Liver (tissue), 9 donors: ENCODE measurements around the gene NTMT2. TPM values are rescaled to one million over a fixed set of nuclear protein-coding genes. Genes with fewer than 3 reads are reported as not detected.
A peak's percentile ranks its signal among the peaks of the same experiment; 100 is the strongest.

Experiments used
- DNase-seq: peaks from one replicate; pipeline ENCODE4 v3.0.0-alpha.2; 2017; ENCODE audit warnings: low spot score
- H3K27ac ChIP-seq, 2 donors: one replicate each; pipeline ENCODE4 v1.7.0; 2013; ENCODE audit warnings: inconsistent platforms in 2 of 2, low read length in 2 of 2, control low read depth in 1 of 2, low read depth in 1 of 2, mild to moderate bottlenecking in 1 of 2
- H3K27me3 ChIP-seq, 4 donors: one replicate each; pipeline versions ENCODE4 v1.6.1 to v1.7.0; 2013; ENCODE audit warnings: low read length in 3 of 4, inconsistent platforms in 1 of 4, mild to moderate bottlenecking in 1 of 4, moderate library complexity in 1 of 4; ENCODE audit not compliant: control insufficient read depth in 4 of 4, insufficient read depth in 4 of 4
- H3K36me3 ChIP-seq, 4 donors: one replicate each; pipeline versions ENCODE4 v1.6.1 to v1.7.0; 2013; ENCODE audit warnings: low read length in 3 of 4, mild to moderate bottlenecking in 3 of 4, low read depth in 1 of 4, moderate library complexity in 1 of 4; ENCODE audit not compliant: control insufficient read depth in 4 of 4, insufficient read depth in 3 of 4
- H3K4me1 ChIP-seq, 4 donors: one replicate each; pipeline versions ENCODE4 v1.6.1 to v1.7.0; 2013; ENCODE audit warnings: low read length in 3 of 4, mild to moderate bottlenecking in 3 of 4, moderate library complexity in 1 of 4; ENCODE audit not compliant: control insufficient read depth in 4 of 4, insufficient read depth in 4 of 4
- H3K4me3 ChIP-seq, 3 donors: one replicate each; pipeline versions ENCODE4 v1.6.1 to v1.7.0; 2013; ENCODE audit warnings: low read length in 3 of 3, control low read depth in 1 of 3, low read depth in 1 of 3, mild to moderate bottlenecking in 1 of 3
- H3K9ac ChIP-seq, 2 donors: one replicate each; pipeline ENCODE4 v1.7.0; 2013; ENCODE audit warnings: low read length in 2 of 2, mild to moderate bottlenecking in 2 of 2, moderate library complexity in 2 of 2, control low read depth in 1 of 2, low read depth in 1 of 2
- H3K9me3 ChIP-seq, 4 donors: one replicate each; pipeline versions ENCODE4 v1.6.1 to v1.7.0; 2013; ENCODE audit warnings: low read length in 3 of 4; ENCODE audit not compliant: control insufficient read depth in 4 of 4
- ATF3 ChIP-seq: IDR thresholded peaks from 2 replicates; pipeline ENCODE4 v1.6.1; 2016; ENCODE audit warnings: antibody characterized with exemption
- EGR1 ChIP-seq, 2 donors: IDR thresholded peaks; 2 replicates each; pipeline ENCODE4 v1.6.1; 2016 to 2018; ENCODE audit warnings: antibody characterized with exemption in 2 of 2, low read depth in 2 of 2
- FOXA1 ChIP-seq: IDR thresholded peaks from 2 replicates; pipeline ENCODE4 v1.6.1; 2016; ENCODE audit warnings: antibody characterized with exemption
- FOXA2 ChIP-seq: IDR thresholded peaks from 2 replicates; pipeline ENCODE4 v1.6.1; 2016; ENCODE audit warnings: antibody characterized with exemption
- HNF4A ChIP-seq, 2 donors: conservative IDR thresholded peaks; 2 replicates each; pipeline ENCODE4 v1.6.1; 2016; ENCODE audit warnings: antibody characterized with exemption in 2 of 2, mild to moderate bottlenecking in 2 of 2
- HNF4G ChIP-seq: IDR thresholded peaks from 2 replicates; pipeline ENCODE4 v1.6.1; 2016; ENCODE audit warnings: antibody characterized with exemption
- JUND ChIP-seq, 2 donors: IDR thresholded peaks; 2 replicates each; pipeline ENCODE4 v1.6.1; 2016; ENCODE audit warnings: antibody characterized with exemption in 2 of 2
- NR2F2 ChIP-seq: IDR thresholded peaks from 2 replicates; pipeline ENCODE4 v1.6.1; 2016; ENCODE audit warnings: antibody characterized with exemption
- RAD21 ChIP-seq, 2 donors: IDR thresholded peaks; 2 replicates each; pipeline ENCODE4 v1.6.1; 2016; ENCODE audit warnings: antibody characterized with exemption in 2 of 2, mild to moderate bottlenecking in 2 of 2
- REST ChIP-seq: IDR thresholded peaks from 2 replicates; pipeline ENCODE4 v1.6.1; 2016; ENCODE audit warnings: antibody characterized with exemption, mild to moderate bottlenecking
- RXRA ChIP-seq, 2 donors: IDR thresholded peaks; 2 replicates each; pipeline ENCODE4 v1.6.1; 2017 to 2018; ENCODE audit warnings: antibody characterized with exemption in 2 of 2, mild to moderate bottlenecking in 1 of 2
- SP1 ChIP-seq: IDR thresholded peaks from 2 replicates; pipeline ENCODE4 v1.6.1; 2018; ENCODE audit warnings: antibody characterized with exemption, mild to moderate bottlenecking
- TAF1 ChIP-seq: conservative IDR thresholded peaks from 2 replicates; pipeline ENCODE4 v1.6.1; 2016; ENCODE audit warnings: antibody characterized with exemption, mild to moderate bottlenecking
- YY1 ChIP-seq: IDR thresholded peaks from 2 replicates; pipeline ENCODE4 v1.6.1; 2016; ENCODE audit warnings: antibody characterized with exemption, mild to moderate bottlenecking
- ZBTB33 ChIP-seq: IDR thresholded peaks from 2 replicates; pipeline ENCODE4 v1.6.1; 2016; ENCODE audit warnings: antibody characterized with exemption
- polyA plus RNA-seq, 2 donors: library from polyadenylated mRNA; stranded (reverse) in 1 of 2; unstranded in 1 of 2; fragments of 200-250 nt in 1 of 2; fragments of >200 nt in 1 of 2; fragmentation: Nextera tagmentation in 1 of 2; extraction: Ambion mirVana in 1 of 2; gene quantifications; one replicate each; pipeline versions ENCODE4 v1.2.1 to v1.2.3, GENCODE V29; 2013 to 2015
- total RNA-seq, 2 donors: library from RNA; depleted of rRNA; stranded (reverse); fragments of >200 nt; gene quantifications; one replicate each; pipeline ENCODE4 v1.2.3, GENCODE V29; 2014
- TF ChIP-seq, protein P1 (sequence below): IDR thresholded peaks from 2 replicates; pipeline ENCODE4 v1.6.1; 2016; ENCODE audit warnings: antibody characterized with exemption
- TF ChIP-seq, protein P2 (sequence below): fragments of 150-350 bp; IDR thresholded peaks from 2 replicates; pipeline ENCODE4 v1.5.1; 2017; ENCODE audit warnings: improper control_type of control experiment, low read depth, low read length; ENCODE audit not compliant: missing input control
- donor health status: healthy.
- donor health status: healthy.
- donor health status: healthy.
- donor health status: healthy.
- donor health status: healthy.

The NTMT2 gene
- total and polyA plus RNA-seq, 4 donors, result not detected

DNA sequence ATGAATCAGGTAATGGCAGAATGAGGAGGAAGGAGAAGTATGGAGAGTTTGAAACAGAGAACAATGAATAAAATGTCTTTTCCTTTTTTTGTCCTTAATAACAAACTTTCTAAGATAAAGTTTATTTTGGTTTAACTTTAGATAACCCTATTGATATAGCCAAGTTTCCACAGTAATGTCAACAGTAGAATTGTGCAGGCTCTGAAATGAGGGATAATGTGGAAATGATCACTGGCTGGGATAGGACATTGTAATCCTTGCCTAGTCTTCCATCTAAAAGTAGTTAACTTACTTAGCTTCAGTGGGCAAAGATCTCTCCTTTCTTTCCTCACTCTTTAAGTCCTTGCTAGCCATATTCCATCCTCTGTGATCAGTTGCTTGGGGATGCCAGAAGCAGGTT lies 52.8 kb downstream of the NTMT2 start:
- no peaks in the 10 kb centered on the region for H3K9me3 ChIP-seq
- H3K4me3 ChIP-seq, result no peak overlapping the region
- no peak overlapping the region for H3K27ac ChIP-seq
- TF ChIP-seq HNF4A (conservative IDR thresholded peaks at IDR 0.05), result no peak
- TF ChIP-seq ATF3, result no peak
- no peak for TF ChIP-seq REST
- TF ChIP-seq ZBTB33, result no peak
- TF ChIP-seq, protein P1, sequence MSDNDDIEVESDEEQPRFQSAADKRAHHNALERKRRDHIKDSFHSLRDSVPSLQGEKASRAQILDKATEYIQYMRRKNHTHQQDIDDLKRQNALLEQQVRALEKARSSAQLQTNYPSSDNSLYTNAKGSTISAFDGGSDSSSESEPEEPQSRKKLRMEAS, result no peak
- no peak for TF ChIP-seq JUND (IDR thresholded peaks at IDR 0.05)
- TF ChIP-seq FOXA1, result no peak
- TF ChIP-seq SP1, result no peak
- no peak for TF ChIP-seq HNF4G
- TF ChIP-seq EGR1 (IDR thresholded peaks at IDR 0.05; ENCODE audit: low read depth in 2 of 2), result no peak
- TF ChIP-seq YY1, result no peak
- no peak for TF ChIP-seq RAD21 (IDR thresholded peaks at IDR 0.05)
- TF ChIP-seq FOXA2, result peak; percentile 50
- no peak for TF ChIP-seq NR2F2
- TF ChIP-seq, protein P2, sequence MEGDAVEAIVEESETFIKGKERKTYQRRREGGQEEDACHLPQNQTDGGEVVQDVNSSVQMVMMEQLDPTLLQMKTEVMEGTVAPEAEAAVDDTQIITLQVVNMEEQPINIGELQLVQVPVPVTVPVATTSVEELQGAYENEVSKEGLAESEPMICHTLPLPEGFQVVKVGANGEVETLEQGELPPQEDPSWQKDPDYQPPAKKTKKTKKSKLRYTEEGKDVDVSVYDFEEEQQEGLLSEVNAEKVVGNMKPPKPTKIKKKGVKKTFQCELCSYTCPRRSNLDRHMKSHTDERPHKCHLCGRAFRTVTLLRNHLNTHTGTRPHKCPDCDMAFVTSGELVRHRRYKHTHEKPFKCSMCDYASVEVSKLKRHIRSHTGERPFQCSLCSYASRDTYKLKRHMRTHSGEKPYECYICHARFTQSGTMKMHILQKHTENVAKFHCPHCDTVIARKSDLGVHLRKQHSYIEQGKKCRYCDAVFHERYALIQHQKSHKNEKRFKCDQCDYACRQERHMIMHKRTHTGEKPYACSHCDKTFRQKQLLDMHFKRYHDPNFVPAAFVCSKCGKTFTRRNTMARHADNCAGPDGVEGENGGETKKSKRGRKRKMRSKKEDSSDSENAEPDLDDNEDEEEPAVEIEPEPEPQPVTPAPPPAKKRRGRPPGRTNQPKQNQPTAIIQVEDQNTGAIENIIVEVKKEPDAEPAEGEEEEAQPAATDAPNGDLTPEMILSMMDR, result no peak
- TF ChIP-seq RXRA (IDR thresholded peaks at IDR 0.05), result peak in 1 of 2 donors; percentile 31
- peaks cover 0 to 3% (median 0%) of the 10 kb centered on the region in 4 donors for H3K4me1 ChIP-seq
- no peaks in the 10 kb centered on the region for H3K36me3 ChIP-seq
- no peak for DNase-seq
- no peak overlapping the region for H3K9ac ChIP-seq
- H3K27me3 ChIP-seq, result no peaks in the 10 kb centered on the region

DNA sequence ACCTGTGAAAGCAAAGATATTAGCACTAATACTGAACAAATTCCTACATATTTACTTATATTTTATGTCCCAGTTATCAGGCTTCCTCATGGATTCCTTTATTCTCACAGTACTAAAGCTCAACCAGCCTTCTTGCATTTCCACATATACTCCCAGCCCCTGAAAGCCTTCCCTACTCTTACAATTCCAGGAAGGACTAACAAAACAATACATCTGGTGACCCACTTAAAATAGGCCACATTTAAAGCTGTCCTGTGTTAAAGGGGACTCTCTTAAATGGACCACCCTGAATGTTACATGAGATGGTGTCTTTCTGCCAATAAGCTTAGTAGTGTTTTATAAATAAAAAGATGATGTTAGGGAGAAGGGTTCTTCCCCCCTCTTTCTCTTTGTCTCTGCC lies 54.4 kb downstream of the NTMT2 start:
- TF ChIP-seq TAF1 (no peak), REST (no peak)
- TF ChIP-seq, protein P1, result no peak
- H3K4me3 ChIP-seq, result no peak overlapping the region
- peaks cover 0 to 3% (median 0%) of the 10 kb centered on the region in 4 donors for H3K4me1 ChIP-seq
- no peaks in the 10 kb centered on the region for H3K9me3 ChIP-seq
- H3K36me3 ChIP-seq, result no peaks in the 10 kb centered on the region
- H3K27ac ChIP-seq, result no peak overlapping the region
- DNase-seq, result no peak
- H3K9ac ChIP-seq, result no peak overlapping the region
- H3K27me3 ChIP-seq, result no peaks in the 10 kb centered on the region
